IMR-90 (cell line): Measurements from ENCODE around the gene SLC39A5. TPM values are rescaled to one million over a fixed set of nuclear protein-coding genes. Genes with fewer than 3 reads are reported as not detected.
"Not testable (repeated sequence)": the region's sequence is repeated elsewhere in the genome, so short reads cannot be mapped to it uniquely, and the experiment has no call there.

ENCODE experiments used
- ATAC-seq: fragments of 200-7000 bp; cut with Tn5 transposase; 2 replicates; pipeline ENCODE4 v1.9.1; 2020; ENCODE audit warnings: low read depth, mild to moderate bottlenecking, moderate library complexity
- BruUV-seq: library from RNA; stranded (reverse); fragments of 400-500 nt; replicated peaks from 2 replicates; lab custom pipeline; 2021; lab: Mats Ljungman, UMichigan
- CTCF ChIA-PET: fragments of 300-600 bp; formaldehyde crosslinking; extraction: SDS; loops from one replicate; lab custom pipeline; 2021; ENCODE audit warnings: antibody characterized with exemption; lab: Yijun Ruan, JAX
- POLR2A ChIA-PET: fragments of 300-600 bp; sonication (Branson Sonifier 250); formaldehyde crosslinking; loops from one replicate; lab custom pipeline; 2022; ENCODE audit warnings: antibody characterized with exemption; ENCODE audit not compliant: unreplicated experiment; lab: Charles Lee
- DNase-seq: peaks from one replicate; pipeline ENCODE4 v3.0.0; 2013
- H2AFZ ChIP-seq: replicated peaks from 2 replicates; pipeline ENCODE3; 2013; ENCODE audit warnings: low read length, mild to moderate bottlenecking; ENCODE audit not compliant: poor library complexity
- H2AK5ac ChIP-seq: 2 replicates; pipeline ENCODE4 v1.6.1; 2013; ENCODE audit warnings: low read depth, low read length, inconsistent platforms
- H2AK9ac ChIP-seq: replicated peaks from 2 replicates; pipeline ENCODE3; 2013; ENCODE audit warnings: mild to moderate bottlenecking, low read depth, low read length, moderate library complexity; ENCODE audit not compliant: poor library complexity
- H2BK120ac ChIP-seq: 2 replicates; pipeline ENCODE4 v1.6.1; 2013; ENCODE audit warnings: low read depth, low read length, inconsistent platforms
- H2BK15ac ChIP-seq: 3 replicates; pipeline ENCODE4 v1.6.1; 2013; ENCODE audit warnings: low read depth, low read length, inconsistent platforms
- H2BK20ac ChIP-seq: 2 replicates; pipeline ENCODE4 v1.6.1; 2013; ENCODE audit warnings: low read depth, mild to moderate bottlenecking, inconsistent platforms, low read length, moderate library complexity
- H2BK5ac ChIP-seq: 2 replicates; pipeline ENCODE4 v1.6.1; 2013; ENCODE audit warnings: mild to moderate bottlenecking, low read depth, low read length, inconsistent platforms; ENCODE audit not compliant: poor library complexity, severe bottlenecking
- H3K14ac ChIP-seq: replicated peaks from 2 replicates; pipeline ENCODE4 v1.6.1; 2013; ENCODE audit warnings: low read depth, low read length, inconsistent platforms
- H3K18ac ChIP-seq: 2 replicates; pipeline ENCODE4 v1.6.1; 2013; ENCODE audit warnings: low read depth, low read length, control low read depth
- H3K23ac ChIP-seq: 2 replicates; pipeline ENCODE4 v1.6.1; 2013; ENCODE audit warnings: low read depth, low read length, inconsistent platforms
- H3K27ac ChIP-seq: 2 replicates; pipeline ENCODE4 v1.5.1; 2013; ENCODE audit warnings: mild to moderate bottlenecking, control low read depth, low read length; ENCODE audit not compliant: insufficient read depth
- H3K27me3 ChIP-seq: 2 replicates; pipeline ENCODE4 v1.6.1; 2013; ENCODE audit warnings: low read length; ENCODE audit not compliant: control insufficient read depth, insufficient read depth
- H3K36me3 ChIP-seq: 2 replicates; pipeline ENCODE4 v1.6.1; 2013; ENCODE audit warnings: low read length, mixed read lengths; ENCODE audit not compliant: control insufficient read depth, insufficient read depth
- H3K4ac ChIP-seq: 2 replicates; pipeline ENCODE4 v1.6.1; 2013; ENCODE audit warnings: low read depth, low read length, inconsistent platforms
- H3K4me1 ChIP-seq: 2 replicates; pipeline ENCODE4 v1.6.1; 2013; ENCODE audit warnings: low read length, mixed read lengths; ENCODE audit not compliant: control insufficient read depth, insufficient read depth
- H3K4me2 ChIP-seq: 2 replicates; pipeline ENCODE4 v1.6.1; 2013; ENCODE audit warnings: low read depth, mild to moderate bottlenecking, control low read depth, low read length, moderate library complexity
- H3K4me3 ChIP-seq: 2 replicates; pipeline ENCODE4 v1.5.1; 2013; ENCODE audit warnings: low read depth, mild to moderate bottlenecking, control low read depth, low read length, moderate library complexity; ENCODE audit not compliant: insufficient read depth
- H3K56ac ChIP-seq: 2 replicates; pipeline ENCODE4 v1.6.1; 2013; ENCODE audit warnings: low read length, inconsistent platforms; ENCODE audit not compliant: insufficient read depth; ENCODE audit errors: extremely low read depth
- H3K79me1 ChIP-seq, 2 experiments: 2 replicates each; pipeline ENCODE4 v1.6.1; 2013; ENCODE audit warnings: low read length in 2 of 2, inconsistent platforms in 1 of 2, low read depth in 1 of 2
- H3K9ac ChIP-seq: 2 replicates; pipeline ENCODE4 v1.6.1; 2013; ENCODE audit warnings: low read depth, low read length, control low read depth
- H3K9me1 ChIP-seq: 2 replicates; pipeline ENCODE4 v1.6.1; 2013; ENCODE audit warnings: low read length, inconsistent platforms; ENCODE audit not compliant: insufficient read depth
- H3K9me3 ChIP-seq: 2 replicates; pipeline ENCODE4 v1.6.1; 2013; ENCODE audit warnings: low read length; ENCODE audit not compliant: control insufficient read depth, insufficient read depth
- H4K20me1 ChIP-seq: 2 replicates; pipeline ENCODE4 v1.6.1; 2013; ENCODE audit warnings: low read length, inconsistent platforms; ENCODE audit not compliant: insufficient read depth
- H4K5ac ChIP-seq: 2 replicates; pipeline ENCODE4 v1.6.1; 2013; ENCODE audit warnings: mild to moderate bottlenecking, low read depth, low read length, control low read depth
- H4K8ac ChIP-seq, 2 experiments: 2 replicates each; pipeline ENCODE4 v1.6.1; 2013; ENCODE audit warnings: low read depth in 2 of 2, low read length in 2 of 2, control low read depth in 1 of 2, inconsistent platforms in 1 of 2
- H4K91ac ChIP-seq: 2 replicates; pipeline ENCODE4 v1.6.1; 2013; ENCODE audit warnings: low read depth, low read length, inconsistent platforms; ENCODE audit not compliant: insufficient read depth
- WGBS, 2 experiments: methylation state at CpG; one replicate each; pipeline versions ENCODE4 v1.1.5 to v1.1.7; 2013; ENCODE audit warnings: missing lambda C conversion rate in 2 of 2; ENCODE audit not compliant: insufficient read length in 1 of 2; ENCODE audit errors: extremely low coverage in 2 of 2; 5-methylcytosine and 5-hydroxymethylcytosine counted together
- dilution Hi-C: fragments of 300-500 bp; cut with HindIII; formaldehyde crosslinking; loops from one replicate; pipeline ENCODE4 v1.14.3; 2018; ENCODE audit warnings: low sequenced_read_pairs; ENCODE audit not compliant: unreplicated experiment
- in situ Hi-C: fragments of 300-500 bp; cut with MboI; formaldehyde crosslinking; loops from 3 replicates; pipeline ENCODE4 v1.14.3; 2019; ENCODE audit warnings: low sequenced_read_pairs, inconsistent platforms, mixed read lengths
- intact Hi-C: fragments of 100-400 bp; cut with micrococcal nuclease; formaldehyde crosslinking; loops from 2 replicates; pipeline ENCODE4 v1.10.0; 2022
- polyA plus RNA-seq, 3 experiments: library from polyadenylated mRNA; depleted of rRNA; stranded (reverse); fragments of >200 nt; gene quantifications; 2 replicates each; pipeline ENCODE4 v1.2.3, GENCODE V29; 2012; ENCODE audit warnings: low replicate concordance in 1 of 3
- total RNA-seq: library from RNA; depleted of rRNA; stranded (reverse); fragments of >200 nt; gene quantifications from 2 replicates; pipeline ENCODE4 v1.2.3, GENCODE V29; 2012

SLC39A5 gene
- total and polyA plus RNA-seq, 2 of the 4 experiments (the other 2 are of a cell fraction), result not detected

- CTCF ChIA-PET, result interaction anchor here (0.6 to 1.4 kb wide), 2 partner anchors 33 to 45 kb away, joined by 3 to 4 read pairs; partner anchors contain the start of gene RNF41
- intact Hi-C loops, result loop anchor here (2.0 kb wide), 1 partner anchor 199 kb away; no protein-coding TSS in a partner anchor
- peak overlapping the region; percentile 61 for H3K4me3 ChIP-seq
- peaks cover 0 to 21% of the 10 kb centered on the region in 2 experiments; a peak in 2 of 4 replicates for H3K79me1 ChIP-seq
- peak overlapping the region; percentile 73 for H3K9ac ChIP-seq
- peaks cover 11% of the 10 kb centered on the region for H3K36me3 ChIP-seq
- peak overlapping the region; percentile 73; the same call in 1 of the 2 replicates for H2BK120ac ChIP-seq
- H2BK20ac ChIP-seq, ATAC-seq, H3K27me3 ChIP-seq, dilution Hi-C loops, POLR2A ChIA-PET, H3K18ac ChIP-seq, H3K9me3 ChIP-seq, in situ Hi-C loops, H3K9me1 ChIP-seq, DNase-seq, H4K20me1 ChIP-seq, BruUV-seq: not testable (repeated sequence)
- H3K27ac ChIP-seq, result peak overlapping the region; percentile 78
- peak overlapping the region; percentile 96 for H2AK9ac ChIP-seq
- 0 out of 2 replicates have a peak overlapping the region, but pooled peaks have one; percentile 71 for H3K56ac ChIP-seq
- peak overlapping the region; percentile 33 to 74; a peak in 2 of 4 replicates for H4K8ac ChIP-seq
- H2AK5ac ChIP-seq, result peak overlapping the region; percentile 62
- H2AFZ ChIP-seq, result peak overlapping the region; percentile 100
- peak overlapping the region; percentile 82 for H3K14ac ChIP-seq
- peak overlapping the region; percentile 92 for H4K91ac ChIP-seq
- H3K4ac ChIP-seq, result peak overlapping the region; percentile 77
- H3K4me2 ChIP-seq, result peak overlapping the region; percentile 83
- peaks cover 13% of the 10 kb centered on the region for H3K4me1 ChIP-seq
- H3K23ac ChIP-seq, result peak overlapping the region; percentile 86; the same call in 1 of the 2 replicates
- H2BK5ac ChIP-seq, result peak overlapping the region; percentile 78
- peak overlapping the region; percentile 13 for H4K5ac ChIP-seq
- peak overlapping the region; percentile 47; the same call in 2 of the 3 replicates for H2BK15ac ChIP-seq
- WGBS, 2 experiments, result 45% methylated on average over 9 of the region's 16 CpGs; no CpG with 5 or more reads in 1 of the 2 experiments
Measured at GRCh38 chr12:56266068-56266692, 36.3 kb downstream of the SLC39A5 start.
